NT2/D1 (cell line): ENCODE data around the gene DOCK7.
"Not testable (repeated sequence)": the region's sequence is repeated elsewhere in the genome, so short reads cannot be mapped to it uniquely, and the experiment has no call there.

Experiments
- DNase-seq: peaks from one replicate; pipeline ENCODE4 v3.0.0-alpha.2; 2011; ENCODE audit warnings: low read depth, low spot score
- H3K27me3 ChIP-seq: 2 replicates; pipeline ENCODE4 v1.6.0; 2011; ENCODE audit warnings: mild to moderate bottlenecking; ENCODE audit not compliant: insufficient read length, insufficient read depth
- H3K36me3 ChIP-seq: 2 replicates; pipeline ENCODE4 v1.6.1; 2011; ENCODE audit warnings: mild to moderate bottlenecking, low read length, mixed read lengths; ENCODE audit not compliant: insufficient read depth, insufficient read length
- H3K4me1 ChIP-seq: 2 replicates; pipeline ENCODE4 v1.5.1; 2011; ENCODE audit not compliant: insufficient read depth, insufficient read length
- H3K4me3 ChIP-seq: 2 replicates; pipeline ENCODE4 v1.5.1; 2011; ENCODE audit warnings: low read depth; ENCODE audit not compliant: insufficient read length
- H3K9ac ChIP-seq: 2 replicates; pipeline ENCODE4 v1.6.0; 2011; ENCODE audit warnings: low read depth; ENCODE audit not compliant: insufficient read length
- H3K9me3 ChIP-seq: 2 replicates; pipeline ENCODE4 v1.5.1; 2011; ENCODE audit warnings: mild to moderate bottlenecking, low read length; ENCODE audit not compliant: insufficient read depth
- SUZ12 ChIP-seq: IDR thresholded peaks from 2 replicates; pipeline ENCODE4 v1.6.1; 2011; ENCODE audit not compliant: insufficient read length, insufficient read depth; ENCODE audit errors: extremely low read depth
- YY1 ChIP-seq: IDR thresholded peaks from 2 replicates; pipeline ENCODE4 v1.6.1; 2011; ENCODE audit not compliant: insufficient read length, insufficient read depth
- ZNF274 ChIP-seq: IDR thresholded peaks from 2 replicates; pipeline ENCODE4 v1.6.1; 2011; ENCODE audit warnings: mild to moderate bottlenecking, low read depth, low read length

The DOCK7 gene

GRCh38 chr1:62628506-62628905 lies 59.7 kb downstream of the DOCK7 start:
- H3K36me3 ChIP-seq: peaks cover 35% of the 10 kb centered on the region
- H3K9me3 ChIP-seq: peaks cover 5% of the 10 kb centered on the region
- no peaks in the 10 kb centered on the region for H3K4me1 ChIP-seq
- no peak overlapping the region for H3K4me3 ChIP-seq
- DNase-seq: no peak
- no peaks in the 10 kb centered on the region for H3K27me3 ChIP-seq
- H3K9ac ChIP-seq: no peak overlapping the region
- TF ChIP-seq SUZ12: no peak
- no peak for TF ChIP-seq ZNF274
- TF ChIP-seq YY1: no peak

- Histone ChIP-seq H3K9me3 (no peaks in the 10 kb centered on the region), H3K4me1 (no peaks in the 10 kb centered on the region), H3K4me3 (no peak overlapping the region), H3K36me3 (peaks cover 12% of the 10 kb centered on the region), H3K9ac (no peak overlapping the region), H3K27me3 (no peaks in the 10 kb centered on the region)
- TF ChIP-seq YY1 (no peak), SUZ12 (no peak), ZNF274 (no peak)
- DNase-seq: no peak
Measured at GRCh38 chr1:62625415-62625814, 62.8 kb downstream of the DOCK7 start.

GRCh38 chr1:62621907-62622306 lies 66.3 kb downstream of the DOCK7 start:
- no peaks in the 10 kb centered on the region for H3K27me3 ChIP-seq
- no peaks in the 10 kb centered on the region for H3K9me3 ChIP-seq
- no peak for DNase-seq
- no peak overlapping the region for H3K9ac ChIP-seq
- H3K4me3 ChIP-seq: no peak overlapping the region
- H3K4me1 ChIP-seq: no peaks in the 10 kb centered on the region
- peaks cover 7% of the 10 kb centered on the region for H3K36me3 ChIP-seq
- TF ChIP-seq YY1 (no peak), ZNF274 (no peak), SUZ12 (no peak)

- no peaks in the 10 kb centered on the region for H3K4me1 ChIP-seq
- TF ChIP-seq ZNF274 (no peak), SUZ12 (no peak), YY1 (no peak)
- no peak for DNase-seq
- H3K27me3 ChIP-seq: no peaks in the 10 kb centered on the region
- no peak overlapping the region for H3K9ac ChIP-seq
- H3K4me3 ChIP-seq: no peak overlapping the region
- H3K36me3 ChIP-seq: peaks cover 6% of the 10 kb centered on the region
- no peaks in the 10 kb centered on the region for H3K9me3 ChIP-seq
Measured at GRCh38 chr1:62613890-62614289, 74.3 kb downstream of the DOCK7 start.

- H3K9me3 ChIP-seq: no peaks in the 10 kb centered on the region
- no peak overlapping the region for H3K4me3 ChIP-seq
- no peak for DNase-seq
- H3K4me1 ChIP-seq: no peaks in the 10 kb centered on the region
- peaks cover 6% of the 10 kb centered on the region for H3K36me3 ChIP-seq
- no peak overlapping the region for H3K9ac ChIP-seq
- H3K27me3 ChIP-seq: no peaks in the 10 kb centered on the region
- TF ChIP-seq SUZ12 (no peak), ZNF274 (no peak), YY1 (no peak)
Measured at GRCh38 chr1:62613325-62613727, 74.9 kb downstream of the DOCK7 start.

GRCh38 chr1:62612770-62613169 lies 75.4 kb downstream of the DOCK7 start:
- H3K4me1 ChIP-seq: no peaks in the 10 kb centered on the region
- no peak overlapping the region for H3K9ac ChIP-seq
- H3K4me3 ChIP-seq: no peak overlapping the region
- no peak for DNase-seq
- H3K36me3 ChIP-seq: peaks cover 6% of the 10 kb centered on the region
- no peak for TF ChIP-seq ZNF274
- no peak for TF ChIP-seq SUZ12
- no peak for TF ChIP-seq YY1
- no peaks in the 10 kb centered on the region for H3K9me3 ChIP-seq
- H3K27me3 ChIP-seq: no peaks in the 10 kb centered on the region

- H3K27me3 ChIP-seq, DNase-seq, H3K4me1 ChIP-seq, H3K4me3 ChIP-seq, H3K9me3 ChIP-seq, H3K9ac ChIP-seq, H3K36me3 ChIP-seq: not testable (repeated sequence)
Measured at GRCh38 chr1:62610588-62610987, 77.6 kb downstream of the DOCK7 start.

GRCh38 chr1:62608905-62609304 lies 79.3 kb downstream of the DOCK7 start:
- TF ChIP-seq YY1: no peak
- no peak for TF ChIP-seq ZNF274
- no peak for TF ChIP-seq SUZ12
- Histone ChIP-seq H3K4me1 (no peaks in the 10 kb centered on the region), H3K36me3 (peaks cover 6% of the 10 kb centered on the region), H3K9me3 (no peaks in the 10 kb centered on the region), H3K9ac (no peak overlapping the region), H3K27me3 (no peaks in the 10 kb centered on the region), H3K4me3 (no peak overlapping the region)
- no peak for DNase-seq
